ENCODE results near the gene GRIK4.

The GRIK4 gene

GRCh38 chr11:120662071-120662676 is 150.6 kb downstream of the GRIK4 start:
- DNase-seq (ENCODE audit: low spot score) (no peak), ATAC-seq (ENCODE audit: low read depth) (no peak)
- no peaks in the 10 kb centered on the region for H3K4me1 ChIP-seq (ENCODE audit: insufficient read depth, poor library complexity, severe bottlenecking)
- no peaks in the 10 kb centered on the region for H3K36me3 ChIP-seq (ENCODE audit: low read depth)
- TF ChIP-seq, protein P1, sequence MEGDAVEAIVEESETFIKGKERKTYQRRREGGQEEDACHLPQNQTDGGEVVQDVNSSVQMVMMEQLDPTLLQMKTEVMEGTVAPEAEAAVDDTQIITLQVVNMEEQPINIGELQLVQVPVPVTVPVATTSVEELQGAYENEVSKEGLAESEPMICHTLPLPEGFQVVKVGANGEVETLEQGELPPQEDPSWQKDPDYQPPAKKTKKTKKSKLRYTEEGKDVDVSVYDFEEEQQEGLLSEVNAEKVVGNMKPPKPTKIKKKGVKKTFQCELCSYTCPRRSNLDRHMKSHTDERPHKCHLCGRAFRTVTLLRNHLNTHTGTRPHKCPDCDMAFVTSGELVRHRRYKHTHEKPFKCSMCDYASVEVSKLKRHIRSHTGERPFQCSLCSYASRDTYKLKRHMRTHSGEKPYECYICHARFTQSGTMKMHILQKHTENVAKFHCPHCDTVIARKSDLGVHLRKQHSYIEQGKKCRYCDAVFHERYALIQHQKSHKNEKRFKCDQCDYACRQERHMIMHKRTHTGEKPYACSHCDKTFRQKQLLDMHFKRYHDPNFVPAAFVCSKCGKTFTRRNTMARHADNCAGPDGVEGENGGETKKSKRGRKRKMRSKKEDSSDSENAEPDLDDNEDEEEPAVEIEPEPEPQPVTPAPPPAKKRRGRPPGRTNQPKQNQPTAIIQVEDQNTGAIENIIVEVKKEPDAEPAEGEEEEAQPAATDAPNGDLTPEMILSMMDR (IDR thresholded peaks at IDR 0.05; ENCODE audit: poor library complexity, severe bottlenecking), result no peak
- no peaks in the 10 kb centered on the region for H3K9me3 ChIP-seq (ENCODE audit: severe bottlenecking)
- H3K27me3 ChIP-seq (ENCODE audit: insufficient read depth, poor library complexity, severe bottlenecking), result peaks cover 11% of the 10 kb centered on the region
- no peak overlapping the region for H3K27ac ChIP-seq (ENCODE audit: poor library complexity, severe bottlenecking)
- no peak overlapping the region for H3K4me3 ChIP-seq (ENCODE audit: severe bottlenecking)

GRCh38 chr11:120663142-120663541 is 151.6 kb downstream of the GRIK4 start:
- Histone ChIP-seq H3K4me1 (ENCODE audit: insufficient read depth, poor library complexity, severe bottlenecking) (no peaks in the 10 kb centered on the region), H3K27ac (ENCODE audit: poor library complexity, severe bottlenecking) (no peak overlapping the region), H3K9me3 (ENCODE audit: severe bottlenecking) (no peaks in the 10 kb centered on the region), H3K27me3 (ENCODE audit: insufficient read depth, poor library complexity, severe bottlenecking) (peaks cover 11% of the 10 kb centered on the region), H3K36me3 (ENCODE audit: low read depth) (no peaks in the 10 kb centered on the region), H3K4me3 (ENCODE audit: severe bottlenecking) (no peak overlapping the region)
- TF ChIP-seq, protein P1 (IDR thresholded peaks at IDR 0.05; ENCODE audit: poor library complexity, severe bottlenecking), result no peak
- DNase-seq (ENCODE audit: low spot score), result no peak
- no peak for ATAC-seq (ENCODE audit: low read depth)

- Histone ChIP-seq H3K4me3 (ENCODE audit: severe bottlenecking) (no peak overlapping the region), H3K27me3 (ENCODE audit: insufficient read depth, poor library complexity, severe bottlenecking) (peaks cover 11% of the 10 kb centered on the region), H3K9me3 (ENCODE audit: severe bottlenecking) (no peaks in the 10 kb centered on the region), H3K27ac (ENCODE audit: poor library complexity, severe bottlenecking) (no peak overlapping the region), H3K4me1 (ENCODE audit: insufficient read depth, poor library complexity, severe bottlenecking) (no peaks in the 10 kb centered on the region), H3K36me3 (ENCODE audit: low read depth) (no peaks in the 10 kb centered on the region)
- DNase-seq (ENCODE audit: low spot score), result no peak
- ATAC-seq (ENCODE audit: low read depth), result no peak
- TF ChIP-seq, protein P1 (IDR thresholded peaks at IDR 0.05; ENCODE audit: poor library complexity, severe bottlenecking), result no peak
Observed at GRCh38 chr11:120666121-120666639, 154.6 kb downstream of the GRIK4 start.

DNA sequence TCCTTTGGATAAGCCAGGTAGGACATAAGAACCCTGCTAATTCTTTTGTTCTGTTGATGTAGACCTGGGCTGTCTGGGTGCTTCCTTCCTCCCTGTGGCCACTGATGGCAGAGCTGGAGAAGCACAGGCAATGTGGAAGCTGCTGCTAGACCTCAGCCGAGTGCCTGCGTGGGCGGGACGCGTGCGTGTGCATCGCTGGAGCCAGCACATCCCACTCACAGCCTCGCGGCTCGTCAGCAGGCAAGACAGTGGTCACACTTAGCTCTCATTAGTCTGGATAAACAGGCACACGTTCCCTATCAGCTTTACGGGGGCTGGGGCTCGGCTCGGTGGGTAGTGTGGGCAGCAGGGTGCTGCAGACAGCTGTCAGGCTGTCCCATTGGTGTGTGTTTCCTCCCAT is 155.7 kb downstream of the GRIK4 start:
- no peaks in the 10 kb centered on the region for H3K36me3 ChIP-seq (ENCODE audit: low read depth)
- no peaks in the 10 kb centered on the region for H3K9me3 ChIP-seq (ENCODE audit: severe bottlenecking)
- H3K27ac ChIP-seq (ENCODE audit: poor library complexity, severe bottlenecking), result no peak overlapping the region
- TF ChIP-seq, protein P1 (IDR thresholded peaks at IDR 0.05; ENCODE audit: poor library complexity, severe bottlenecking), result no peak
- H3K27me3 ChIP-seq (ENCODE audit: insufficient read depth, poor library complexity, severe bottlenecking), result peaks cover 11% of the 10 kb centered on the region
- H3K4me1 ChIP-seq (ENCODE audit: insufficient read depth, poor library complexity, severe bottlenecking), result no peaks in the 10 kb centered on the region
- no peak overlapping the region for H3K4me3 ChIP-seq (ENCODE audit: severe bottlenecking)
- DNase-seq (ENCODE audit: low spot score) (no peak), ATAC-seq (ENCODE audit: low read depth) (no peak)

DNA sequence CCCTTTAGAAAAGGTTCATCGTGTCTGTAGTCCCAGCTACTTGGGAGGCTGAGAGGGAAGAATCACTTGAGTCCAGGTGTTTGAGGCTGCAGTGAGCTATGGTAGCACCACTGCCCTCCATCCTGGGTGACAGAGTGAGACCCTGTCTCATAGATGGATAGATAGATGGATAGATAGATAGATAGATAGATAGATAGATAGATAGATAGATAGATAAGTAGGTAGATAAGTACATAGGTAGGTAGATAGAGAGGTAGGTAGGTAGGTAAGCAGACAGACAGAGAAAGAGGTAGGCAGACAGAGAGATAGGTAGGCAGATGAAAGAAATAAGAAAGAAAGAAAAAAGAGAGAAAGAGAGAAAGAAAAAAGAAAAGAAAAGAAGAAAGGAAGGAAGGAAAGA is 156.4 kb downstream of the GRIK4 start:
- Histone ChIP-seq H3K4me3 (ENCODE audit: severe bottlenecking) (no peak overlapping the region), H3K4me1 (ENCODE audit: insufficient read depth, poor library complexity, severe bottlenecking) (no peaks in the 10 kb centered on the region), H3K27me3 (ENCODE audit: insufficient read depth, poor library complexity, severe bottlenecking) (peaks cover 7% of the 10 kb centered on the region), H3K9me3 (ENCODE audit: severe bottlenecking) (no peaks in the 10 kb centered on the region), H3K36me3 (ENCODE audit: low read depth) (no peaks in the 10 kb centered on the region), H3K27ac (ENCODE audit: poor library complexity, severe bottlenecking) (no peak overlapping the region)
- DNase-seq (ENCODE audit: low spot score) (no peak), ATAC-seq (ENCODE audit: low read depth) (no peak)
- TF ChIP-seq, protein P1 (IDR thresholded peaks at IDR 0.05; ENCODE audit: poor library complexity, severe bottlenecking), result no peak

Data from RWPE2 (cell line).